GM12891 (cell line): ENCODE results near the gene PEX3.
A peak's percentile ranks its signal among the peaks of the same experiment; 100 is the strongest.

ENCODE experiments used
- DNase-seq: peaks from one replicate; pipeline ENCODE4 v3.0.0; 2011; ENCODE audit warnings: low spot score; ENCODE audit not compliant: insufficient read length
- FAIRE-seq: peaks from 2 replicates; lab custom pipeline; 2011; peaks lifted over from hg19 to GRCh38; lab: Jason Lieb, UNC
- PAX5 ChIP-seq: IDR thresholded peaks from 2 replicates; pipeline ENCODE4 v1.6.1; 2011; ENCODE audit warnings: low read length, moderate library complexity, mild to moderate bottlenecking; ENCODE audit not compliant: insufficient read depth, severe bottlenecking
- POLR2A ChIP-seq: IDR thresholded peaks from 2 replicates; pipeline ENCODE4 v1.6.1; 2011; ENCODE audit warnings: low read depth, low read length, control low read depth
- POLR2AphosphoS5 ChIP-seq: IDR thresholded peaks from 2 replicates; pipeline ENCODE4 v1.6.1; 2011; ENCODE audit warnings: low read depth, low read length, control low read depth
- POU2F2 ChIP-seq: IDR thresholded peaks from 2 replicates; pipeline ENCODE4 v1.6.1; 2011; ENCODE audit warnings: low read depth, mild to moderate bottlenecking, control low read depth, low read length, moderate library complexity
- SPI1 ChIP-seq: IDR thresholded peaks from 2 replicates; pipeline ENCODE4 v1.6.1; 2011; ENCODE audit warnings: low read depth, low read length, control low read depth
- TAF1 ChIP-seq: IDR thresholded peaks from 2 replicates; pipeline ENCODE4 v1.6.1; 2011; ENCODE audit warnings: low read depth, low read length, control low read depth

PEX3 gene

GRCh38 chr6:143410859-143411270 is 39.7 kb upstream of the PEX3 start:
- no peak for FAIRE-seq

GRCh38 chr6:143414769-143415168 is 35.8 kb upstream of the PEX3 start:
- DNase-seq (no peak), FAIRE-seq (no peak)
- TF ChIP-seq TAF1: no peak
- TF ChIP-seq POU2F2: no peak
- no peak for TF ChIP-seq POLR2AphosphoS5
- no peak for TF ChIP-seq SPI1
- TF ChIP-seq POLR2A: no peak
- no peak for TF ChIP-seq PAX5

More at GRCh38 chr6:143410859-143411270, 39.7 kb upstream of the PEX3 start:
- TF ChIP-seq TAF1: no peak
- TF ChIP-seq POLR2AphosphoS5: no peak
- TF ChIP-seq POLR2A: no peak
- TF ChIP-seq SPI1: no peak
- TF ChIP-seq POU2F2: no peak
- no peak for TF ChIP-seq PAX5
- no peak for DNase-seq

DNA sequence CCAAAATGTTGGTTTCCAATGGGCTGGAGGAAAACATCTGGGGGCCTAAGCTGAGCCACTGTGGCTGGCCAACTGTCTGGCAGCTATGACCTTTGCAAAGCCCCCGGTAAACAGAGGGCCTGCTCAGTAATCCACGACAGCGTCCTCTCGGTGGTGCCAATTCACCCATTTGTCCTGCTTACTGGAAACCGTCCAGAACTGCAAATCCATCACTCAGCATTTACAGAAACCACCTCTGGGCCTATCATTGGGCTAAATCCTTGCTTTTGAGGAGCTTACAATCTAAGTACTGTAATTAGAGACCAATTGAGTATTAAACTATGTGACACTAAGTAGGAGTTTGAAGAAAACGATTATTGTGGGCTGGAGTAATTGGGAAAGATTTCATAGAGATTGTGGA is 31.1 kb upstream of the PEX3 start:
- no peak for DNase-seq
- no peak for TF ChIP-seq PAX5
- no peak for TF ChIP-seq SPI1
- TF ChIP-seq POLR2A: no peak
- no peak for TF ChIP-seq TAF1
- TF ChIP-seq POU2F2: no peak
- TF ChIP-seq POLR2AphosphoS5: no peak
- no peak for FAIRE-seq

GRCh38 chr6:143426026-143426425 is 24.6 kb upstream of the PEX3 start:
- FAIRE-seq (no peak), DNase-seq (no peak)
- TF ChIP-seq PAX5 (no peak), POLR2A (no peak), POLR2AphosphoS5 (no peak), POU2F2 (no peak)

GRCh38 chr6:143427109-143427817 is 23.3 kb upstream of the PEX3 start:
- FAIRE-seq (peak; percentile 87), DNase-seq (peak; percentile 35)

GRCh38 chr6:143429970-143430369 is 20.6 kb upstream of the PEX3 start:
- no peak for FAIRE-seq
- TF ChIP-seq POU2F2 (no peak), PAX5 (no peak), POLR2AphosphoS5 (no peak), POLR2A (no peak), SPI1 (no peak), TAF1 (no peak)
- no peak for DNase-seq

More at GRCh38 chr6:143427109-143427817, 23.3 kb upstream of the PEX3 start:
- no peak for TF ChIP-seq TAF1
- 0 out of 2 replicates have a peak, but pooled peaks have one; percentile 25 for TF ChIP-seq POLR2AphosphoS5
- peak; percentile 7 for TF ChIP-seq PAX5
- TF ChIP-seq POU2F2: peak; percentile 77; the same call in 1 of the 2 replicates
- TF ChIP-seq SPI1: no peak
- no peak for TF ChIP-seq POLR2A

GRCh38 chr6:143431226-143431625 is 19.4 kb upstream of the PEX3 start:
- no peak for TF ChIP-seq TAF1
- TF ChIP-seq PAX5: no peak
- no peak for TF ChIP-seq POLR2AphosphoS5
- TF ChIP-seq SPI1: no peak
- no peak for TF ChIP-seq POU2F2
- no peak for TF ChIP-seq POLR2A
- DNase-seq (no peak), FAIRE-seq (no peak)

DNA sequence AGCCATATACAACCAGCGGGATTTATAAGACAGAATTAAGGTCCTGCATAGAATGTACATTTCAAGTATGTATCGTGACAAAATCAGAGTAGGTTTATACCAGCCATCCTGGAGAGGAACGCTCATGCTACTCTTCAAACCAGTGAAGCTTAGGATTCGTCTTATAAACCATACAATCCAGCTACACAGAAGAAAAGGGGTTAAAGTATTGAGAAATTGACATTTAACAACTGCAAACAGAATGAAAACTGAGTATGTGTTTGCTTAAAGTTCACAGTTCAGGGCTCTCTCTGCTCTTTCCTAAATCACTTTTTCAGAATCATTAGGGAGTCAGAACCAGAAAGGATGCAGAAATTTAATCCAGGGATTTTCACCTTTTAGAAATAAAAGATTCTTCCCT is 18.0 kb upstream of the PEX3 start:
- DNase-seq (no peak), FAIRE-seq (no peak)
- TF ChIP-seq POLR2A (no peak), POLR2AphosphoS5 (no peak), PAX5 (no peak), TAF1 (no peak), SPI1 (no peak), POU2F2 (no peak)

GRCh38 chr6:143441010-143441409 is 9.6 kb upstream of the PEX3 start:
- DNase-seq (no peak), FAIRE-seq (no peak)
- TF ChIP-seq POLR2AphosphoS5: no peak
- TF ChIP-seq POLR2A: no peak
- TF ChIP-seq POU2F2: no peak
- TF ChIP-seq PAX5: no peak
- TF ChIP-seq SPI1: no peak
- TF ChIP-seq TAF1: no peak

DNA sequence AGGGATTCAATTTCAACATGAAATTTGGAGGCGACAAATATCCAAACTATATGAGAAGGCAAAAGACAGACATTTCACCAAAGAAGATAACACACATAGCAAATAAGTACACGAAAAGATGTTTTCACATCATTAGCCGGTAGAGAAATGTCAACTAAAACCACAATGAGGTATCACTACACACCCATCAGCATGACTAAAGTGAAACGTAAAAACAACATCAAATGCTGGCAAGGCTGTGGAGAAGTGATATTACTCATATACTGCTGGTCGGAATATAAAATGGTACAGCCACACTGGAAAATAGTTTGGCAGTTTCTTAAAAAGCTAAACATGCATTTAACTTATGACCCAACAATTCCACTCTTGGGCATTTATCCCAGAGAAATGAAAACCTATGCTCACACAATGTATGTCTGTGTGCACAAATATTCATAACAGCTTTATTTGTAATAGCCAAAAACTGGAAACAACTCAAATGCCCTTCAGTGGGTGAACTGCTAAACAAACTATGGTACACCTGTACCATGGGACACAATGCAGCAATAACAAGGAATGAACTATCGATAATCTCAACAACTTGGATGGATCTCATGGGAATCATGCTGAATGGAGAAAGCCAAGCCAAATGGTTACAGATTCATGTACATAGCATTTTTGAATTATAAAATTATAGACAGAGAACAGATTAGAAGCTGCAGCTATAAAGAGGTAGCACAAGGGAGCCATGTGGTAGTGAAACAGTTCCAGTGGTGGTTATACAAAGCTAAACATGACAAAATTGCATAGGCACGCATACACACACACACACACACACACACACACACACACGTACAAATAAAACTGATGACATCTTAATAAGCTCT is 8.7 kb upstream of the PEX3 start:
- DNase-seq (no peak), FAIRE-seq (no peak)
- TF ChIP-seq POLR2A (no peak), SPI1 (no peak), POU2F2 (no peak), POLR2AphosphoS5 (no peak)
